Lower leg skin (tissue), 3 donors: ENCODE results near the gene YJEFN3.

ENCODE experiments used
- POLR2A ChIP-seq, 2 donors: fragments of 450-650 bp; IDR thresholded peaks; one replicate each; pipeline ENCODE4 v1.6.1; 2016 to 2017; ENCODE audit warnings: antibody characterized with exemption in 2 of 2, mild to moderate bottlenecking in 1 of 2, moderate library complexity in 1 of 2
- TF ChIP-seq, protein P1 (sequence below), 3 donors: fragments of 450-650 bp; IDR thresholded peaks; one replicate each; pipeline ENCODE4 v1.5.1; 2016; ENCODE audit warnings: antibody characterized with exemption in 3 of 3, mild to moderate bottlenecking in 3 of 3, moderate library complexity in 2 of 3

DNA sequence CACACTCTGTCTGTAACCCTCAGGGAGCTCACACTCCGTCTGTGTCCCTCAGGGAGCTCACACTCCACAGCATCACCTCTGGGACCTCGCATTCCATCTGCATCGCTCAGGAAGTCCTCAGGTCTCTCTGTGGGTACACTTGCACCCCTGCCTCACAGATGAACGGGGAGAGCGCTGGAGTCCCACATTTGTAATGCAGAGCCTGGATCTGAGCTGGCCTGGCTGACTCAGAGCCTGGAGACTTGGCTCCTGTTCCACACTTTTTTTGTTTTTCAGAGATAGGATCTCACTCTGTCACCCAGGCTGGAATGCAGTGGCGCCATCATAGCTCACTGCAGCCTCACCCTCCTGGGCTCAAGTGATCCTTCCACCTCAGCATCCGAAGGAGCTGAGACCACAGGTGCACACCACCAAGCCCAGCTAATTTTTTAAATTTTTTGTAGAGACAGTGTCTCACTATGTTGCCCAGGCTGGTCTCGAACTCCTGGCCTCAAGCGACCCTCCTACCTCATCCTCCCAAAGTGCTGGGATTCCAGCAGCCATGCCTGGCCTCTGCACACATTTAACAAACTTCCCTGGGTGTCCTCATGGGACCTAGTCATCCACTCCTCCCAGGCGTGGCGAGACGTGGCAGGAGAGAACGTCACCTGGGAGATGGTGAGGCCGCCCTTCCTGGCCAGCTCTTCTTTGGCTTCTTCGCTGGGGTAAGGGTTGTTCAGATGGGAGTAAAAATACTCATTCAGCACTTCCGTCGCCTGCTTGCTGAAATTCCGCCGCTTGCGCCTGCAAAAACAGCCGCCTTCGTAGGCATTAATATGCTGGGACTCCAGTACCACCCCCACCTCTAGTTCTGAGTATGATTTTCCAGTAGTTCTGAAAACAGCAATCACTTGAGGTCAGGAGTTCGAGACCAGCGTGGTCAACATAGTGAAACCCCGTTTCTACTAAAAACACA lies 40.4 kb downstream of the YJEFN3 start:
- TF ChIP-seq, protein P1, sequence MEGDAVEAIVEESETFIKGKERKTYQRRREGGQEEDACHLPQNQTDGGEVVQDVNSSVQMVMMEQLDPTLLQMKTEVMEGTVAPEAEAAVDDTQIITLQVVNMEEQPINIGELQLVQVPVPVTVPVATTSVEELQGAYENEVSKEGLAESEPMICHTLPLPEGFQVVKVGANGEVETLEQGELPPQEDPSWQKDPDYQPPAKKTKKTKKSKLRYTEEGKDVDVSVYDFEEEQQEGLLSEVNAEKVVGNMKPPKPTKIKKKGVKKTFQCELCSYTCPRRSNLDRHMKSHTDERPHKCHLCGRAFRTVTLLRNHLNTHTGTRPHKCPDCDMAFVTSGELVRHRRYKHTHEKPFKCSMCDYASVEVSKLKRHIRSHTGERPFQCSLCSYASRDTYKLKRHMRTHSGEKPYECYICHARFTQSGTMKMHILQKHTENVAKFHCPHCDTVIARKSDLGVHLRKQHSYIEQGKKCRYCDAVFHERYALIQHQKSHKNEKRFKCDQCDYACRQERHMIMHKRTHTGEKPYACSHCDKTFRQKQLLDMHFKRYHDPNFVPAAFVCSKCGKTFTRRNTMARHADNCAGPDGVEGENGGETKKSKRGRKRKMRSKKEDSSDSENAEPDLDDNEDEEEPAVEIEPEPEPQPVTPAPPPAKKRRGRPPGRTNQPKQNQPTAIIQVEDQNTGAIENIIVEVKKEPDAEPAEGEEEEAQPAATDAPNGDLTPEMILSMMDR (IDR thresholded peaks at IDR 0.05): no peak
- TF ChIP-seq POLR2A (IDR thresholded peaks at IDR 0.05): no peak
